Stimulated activated CD8-positive, alpha-beta memory T cell treated with anti-CD3 and anti-CD28 coated beads, Interleukin-12 subunit alpha, Interleukin-12 subunit beta, amount 100 ng/mL, for 24 hours (primary cell): ENCODE results near the gene TRABD.

ENCODE experiments used
- DNase-seq: peaks from one replicate; pipeline ENCODE4 v3.0.0-alpha.2; 2020; ENCODE audit errors: extremely low read depth

Gene TRABD

DNA sequence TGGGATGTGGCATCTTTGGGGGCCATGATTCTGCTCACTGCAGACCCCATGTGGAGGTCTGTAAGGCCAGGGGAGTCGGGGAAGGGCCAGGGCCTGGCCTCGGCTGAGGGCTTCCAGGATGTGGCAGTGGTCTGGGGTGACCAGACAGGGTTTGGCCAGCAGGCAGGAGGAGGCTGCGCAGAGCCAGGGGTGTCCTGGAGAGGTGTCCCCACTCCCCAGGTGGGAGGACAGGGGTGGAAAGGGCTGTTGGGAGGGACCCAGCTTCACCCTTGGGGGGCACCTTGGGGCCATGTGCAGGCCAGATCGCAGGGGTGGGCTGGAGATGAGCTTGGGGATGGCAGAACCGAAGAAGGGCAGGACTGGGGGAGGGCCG is 11.7 kb upstream of the TRABD start:
- DNase-seq, result no peak

DNA sequence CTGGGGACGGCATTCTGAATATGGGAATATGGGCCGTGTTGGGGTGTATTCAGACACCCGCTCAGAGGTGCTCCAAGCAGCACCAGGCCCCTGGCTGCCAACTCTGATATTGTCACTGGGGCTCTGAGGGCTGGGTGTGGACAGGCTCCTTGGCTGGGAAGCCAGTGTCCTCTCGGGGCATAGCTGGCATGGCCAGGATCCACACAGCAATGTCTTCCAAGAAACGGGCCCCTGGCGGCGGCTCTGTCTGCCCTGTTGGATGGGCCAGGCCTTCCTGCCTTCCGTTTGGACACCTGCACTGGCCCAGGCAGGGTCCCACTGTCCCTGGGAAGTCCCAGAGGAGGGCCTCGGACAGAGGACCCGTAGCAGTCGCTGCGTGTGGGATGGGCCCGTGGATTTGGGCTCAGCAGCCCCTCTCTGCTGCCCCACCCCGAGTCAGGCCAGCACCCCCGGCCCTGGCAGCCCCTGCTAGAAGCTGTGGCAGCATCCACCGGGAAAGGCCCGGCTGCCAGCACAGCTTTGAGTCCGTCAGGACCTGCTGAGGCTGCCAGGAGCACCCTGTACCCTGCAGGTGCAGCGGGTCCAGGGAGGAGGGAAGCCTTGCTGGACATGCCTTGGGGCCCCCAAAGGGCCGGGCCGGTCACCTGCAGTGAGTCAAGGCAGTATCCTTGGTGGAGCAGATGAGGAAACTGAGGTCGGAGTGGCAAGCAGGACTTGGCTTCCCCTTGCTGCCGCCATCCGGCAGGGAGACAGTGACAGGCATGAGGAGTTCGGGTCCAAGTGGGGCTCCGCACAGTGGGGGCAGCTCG is 11.1 kb upstream of the TRABD start:
- DNase-seq, result no peak

DNA sequence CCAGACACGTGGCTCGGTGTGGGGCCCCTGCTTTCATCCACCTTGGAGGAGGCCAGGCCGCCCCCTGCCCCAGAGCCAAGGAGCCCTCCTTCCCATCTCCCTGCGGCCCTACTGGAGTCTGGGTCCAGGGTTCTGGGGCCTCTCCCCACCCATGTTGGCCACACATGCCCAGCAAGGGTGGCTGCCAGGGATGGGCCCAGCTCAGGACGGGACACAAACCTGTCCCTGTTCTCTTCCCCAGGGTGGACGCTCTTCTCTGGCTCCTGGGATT is 10.6 kb upstream of the TRABD start:
- DNase-seq, result no peak

DNA sequence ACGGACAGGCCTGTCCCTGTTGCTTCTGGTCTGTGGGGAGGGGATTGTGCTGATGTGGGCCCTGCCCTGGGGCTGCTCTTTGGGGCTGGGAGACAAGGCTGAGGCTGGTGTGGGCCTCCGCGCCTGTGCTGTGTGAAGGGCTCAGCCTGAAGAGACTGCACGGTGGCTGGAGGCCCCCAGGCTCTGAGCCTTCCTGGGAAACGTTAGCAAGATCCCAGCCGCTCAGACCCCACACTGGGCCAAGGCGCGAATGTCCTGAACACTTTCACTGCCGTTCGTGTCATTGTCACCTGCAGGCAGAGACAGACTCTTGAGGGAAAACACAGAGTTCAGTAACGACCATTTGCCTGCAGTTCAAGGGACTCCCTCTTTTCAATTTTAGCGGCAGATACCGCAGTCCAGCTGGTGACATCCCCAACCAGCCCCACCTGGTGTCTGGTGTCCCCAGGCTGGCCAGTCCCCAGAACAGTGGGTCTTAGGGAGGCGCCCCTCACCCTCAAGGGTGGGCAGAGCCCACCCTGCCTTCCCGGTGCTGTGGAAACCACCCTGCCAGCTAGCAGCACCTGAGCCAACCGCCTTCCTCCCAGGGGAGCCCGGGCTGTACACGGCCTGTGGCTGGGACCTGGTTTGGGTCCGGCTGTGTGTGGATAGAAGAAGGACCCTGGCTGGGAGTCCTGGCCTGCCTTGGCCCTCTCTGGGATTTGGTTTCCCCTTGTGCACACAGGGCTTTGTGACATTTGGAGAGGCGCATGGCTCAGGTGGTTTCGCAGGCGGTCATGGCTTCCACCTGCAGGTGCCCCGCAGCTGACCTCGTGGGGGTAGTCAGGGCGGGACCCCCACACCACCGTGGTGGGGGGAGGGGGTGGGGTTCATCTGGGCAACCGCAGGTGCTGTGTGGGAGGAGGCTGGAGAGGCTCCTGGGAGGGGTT is 9.5 kb upstream of the TRABD start:
- no peak for DNase-seq

DNA sequence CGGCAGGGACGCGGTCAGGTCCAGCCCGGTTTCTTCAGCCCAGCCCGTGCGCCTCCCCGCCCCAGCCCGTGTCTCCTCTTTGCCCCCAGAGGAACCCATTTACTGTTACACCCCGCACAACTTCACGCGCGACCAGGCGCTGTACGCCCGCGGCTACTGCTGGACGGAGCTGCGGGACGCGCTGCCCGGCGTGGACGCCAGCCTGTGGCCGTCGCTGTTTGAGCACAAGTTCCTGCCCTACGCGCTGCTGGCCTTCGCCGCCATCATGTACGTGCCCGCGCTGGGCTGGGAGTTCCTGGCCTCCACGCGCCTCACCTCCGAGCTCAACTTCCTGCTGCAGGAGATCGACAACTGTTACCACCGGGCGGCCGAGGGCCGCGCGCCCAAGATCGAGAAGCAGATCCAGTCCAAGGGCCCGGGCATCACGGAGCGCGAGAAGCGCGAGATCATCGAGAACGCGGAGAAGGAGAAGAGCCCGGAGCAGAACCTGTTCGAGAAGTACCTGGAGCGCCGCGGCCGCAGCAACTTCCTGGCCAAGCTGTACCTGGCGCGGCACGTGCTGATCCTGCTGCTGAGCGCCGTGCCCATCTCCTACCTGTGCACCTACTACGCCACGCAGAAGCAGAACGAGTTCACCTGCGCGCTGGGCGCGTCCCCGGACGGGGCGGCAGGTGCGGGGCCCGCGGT is 8.7 kb upstream of the TRABD start:
- no peak for DNase-seq

DNA sequence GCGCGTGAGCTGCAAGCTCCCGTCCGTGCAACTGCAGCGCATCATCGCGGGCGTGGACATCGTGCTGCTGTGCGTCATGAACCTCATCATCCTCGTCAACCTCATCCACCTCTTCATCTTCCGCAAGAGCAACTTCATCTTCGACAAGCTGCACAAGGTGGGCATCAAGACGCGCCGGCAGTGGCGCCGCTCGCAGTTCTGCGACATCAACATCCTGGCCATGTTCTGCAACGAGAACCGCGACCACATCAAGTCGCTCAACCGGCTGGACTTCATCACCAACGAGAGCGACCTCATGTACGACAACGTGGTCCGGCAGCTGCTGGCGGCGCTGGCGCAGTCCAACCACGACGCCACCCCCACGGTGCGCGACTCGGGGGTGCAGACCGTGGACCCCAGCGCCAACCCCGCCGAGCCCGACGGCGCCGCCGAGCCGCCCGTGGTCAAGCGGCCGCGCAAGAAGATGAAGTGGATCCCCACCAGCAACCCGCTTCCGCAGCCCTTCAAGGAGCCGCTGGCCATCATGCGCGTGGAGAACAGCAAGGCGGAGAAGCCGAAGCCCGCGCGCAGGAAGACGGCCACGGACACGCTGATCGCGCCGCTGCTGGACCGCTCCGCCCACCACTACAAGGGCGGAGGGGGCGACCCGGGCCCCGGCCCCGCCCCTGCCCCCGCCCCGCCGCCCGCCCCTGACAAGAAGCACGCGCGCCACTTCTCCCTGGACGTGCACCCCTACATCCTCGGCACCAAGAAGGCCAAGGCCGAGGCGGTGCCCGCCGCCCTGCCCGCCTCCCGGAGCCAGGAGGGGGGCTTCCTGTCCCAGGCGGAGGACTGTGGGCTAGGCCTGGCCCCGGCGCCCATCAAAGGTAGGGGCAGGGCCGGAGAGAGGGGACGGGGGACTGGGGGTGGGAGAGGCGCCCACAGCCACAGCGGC is 7.9 kb upstream of the TRABD start:
- no peak for DNase-seq

DNA sequence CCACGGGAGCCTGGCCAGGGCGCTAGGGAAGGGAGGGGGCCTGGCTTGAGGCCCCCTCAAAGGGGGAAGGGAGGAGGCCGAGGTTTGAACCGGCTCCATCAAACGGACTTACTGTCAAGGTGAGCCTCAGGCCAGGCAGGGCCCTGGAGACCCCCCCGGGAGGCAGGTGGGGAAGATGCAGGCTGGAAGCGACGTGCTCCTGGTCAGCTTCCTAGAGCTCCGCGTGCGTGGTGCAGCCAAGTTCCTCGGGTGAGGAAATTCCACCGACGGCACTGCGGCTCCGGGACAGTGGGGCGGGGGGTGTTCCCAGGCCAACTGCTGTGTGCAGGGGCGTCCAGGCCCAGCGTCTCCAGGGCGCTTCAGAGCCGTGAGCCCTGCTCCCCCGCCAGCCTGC is 7.2 kb upstream of the TRABD start:
- no peak for DNase-seq

DNA sequence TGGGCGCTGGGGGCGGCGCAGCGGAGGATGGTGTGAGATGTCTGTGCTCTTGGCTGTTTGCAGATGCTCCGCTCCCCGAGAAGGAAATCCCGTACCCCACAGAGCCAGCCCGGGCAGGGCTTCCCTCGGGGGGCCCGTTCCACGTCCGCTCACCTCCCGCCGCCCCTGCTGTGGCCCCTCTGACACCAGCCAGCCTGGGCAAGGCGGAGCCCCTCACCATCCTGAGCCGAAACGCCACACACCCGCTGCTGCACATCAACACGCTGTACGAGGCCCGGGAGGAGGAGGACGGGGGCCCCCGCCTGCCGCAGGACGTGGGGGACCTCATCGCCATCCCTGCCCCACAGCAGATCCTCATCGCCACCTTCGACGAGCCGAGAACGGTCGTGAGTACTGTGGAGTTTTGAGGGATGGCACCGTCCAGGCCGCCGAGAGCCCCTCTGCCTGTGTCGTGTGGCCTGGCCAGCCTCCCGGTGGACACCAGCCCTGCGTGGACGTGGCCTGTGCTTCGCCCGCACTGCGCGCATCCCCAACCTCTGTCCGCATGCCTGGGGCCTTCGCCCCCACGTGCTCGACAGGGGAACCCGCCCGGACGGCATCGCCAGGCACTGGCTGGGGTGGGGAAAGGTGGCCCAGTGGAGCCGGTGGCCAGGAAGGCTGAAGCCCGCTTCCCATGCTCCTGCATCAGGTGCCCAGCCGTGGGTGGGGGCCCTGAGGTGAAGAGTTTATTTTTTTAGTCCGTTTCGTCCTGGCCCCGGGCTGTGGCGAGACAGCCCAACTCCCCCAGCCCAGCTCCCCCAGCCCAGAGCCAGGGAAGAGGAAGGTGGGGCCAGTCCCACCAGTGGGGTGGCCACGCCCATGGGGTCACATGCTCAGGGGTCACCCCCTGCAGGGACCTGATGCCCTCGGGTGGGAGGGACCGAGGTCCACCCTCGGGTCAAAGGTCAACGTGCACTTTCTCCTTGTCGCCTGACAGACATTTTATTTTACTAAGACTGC is 6.5 kb upstream of the TRABD start:
- no peak for DNase-seq

DNA sequence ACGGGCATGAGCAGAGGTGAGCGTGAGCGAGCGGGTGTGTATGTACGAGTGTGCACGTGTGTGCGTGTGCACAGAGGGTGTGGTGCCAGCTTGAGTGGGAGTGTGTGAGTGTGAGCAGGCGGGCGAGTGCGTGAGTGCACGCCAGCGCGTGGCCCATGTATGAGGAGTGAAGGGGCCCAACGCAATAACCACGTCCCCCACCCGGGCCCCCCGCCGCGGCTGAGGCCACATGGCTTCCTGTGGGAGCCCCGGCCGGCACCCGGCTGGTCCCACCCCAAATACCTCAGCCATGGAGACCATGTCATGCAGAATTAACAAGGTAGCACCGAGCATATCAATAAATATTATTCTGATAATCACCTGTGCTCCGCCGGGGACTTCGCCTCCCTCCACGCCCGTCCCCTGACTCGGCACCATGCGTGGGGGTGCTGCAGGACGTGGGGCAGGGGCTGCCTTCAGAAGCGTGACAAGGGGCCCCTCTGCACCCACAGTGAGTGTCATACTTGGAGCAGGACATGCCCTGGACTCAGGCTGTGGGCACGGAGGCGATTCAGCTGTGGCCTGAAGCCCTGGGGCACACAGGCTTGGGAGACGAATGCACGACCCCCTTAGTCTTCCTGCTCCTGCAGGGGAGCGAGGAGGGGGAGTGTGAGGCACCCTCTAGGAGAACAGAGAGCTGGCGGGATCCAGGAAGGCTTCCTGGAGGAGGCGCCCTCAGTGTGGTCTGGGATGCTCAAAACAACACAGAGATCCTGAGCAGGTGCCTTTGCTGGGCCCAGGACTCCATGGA is 5.6 kb upstream of the TRABD start:
- DNase-seq, result no peak

DNA sequence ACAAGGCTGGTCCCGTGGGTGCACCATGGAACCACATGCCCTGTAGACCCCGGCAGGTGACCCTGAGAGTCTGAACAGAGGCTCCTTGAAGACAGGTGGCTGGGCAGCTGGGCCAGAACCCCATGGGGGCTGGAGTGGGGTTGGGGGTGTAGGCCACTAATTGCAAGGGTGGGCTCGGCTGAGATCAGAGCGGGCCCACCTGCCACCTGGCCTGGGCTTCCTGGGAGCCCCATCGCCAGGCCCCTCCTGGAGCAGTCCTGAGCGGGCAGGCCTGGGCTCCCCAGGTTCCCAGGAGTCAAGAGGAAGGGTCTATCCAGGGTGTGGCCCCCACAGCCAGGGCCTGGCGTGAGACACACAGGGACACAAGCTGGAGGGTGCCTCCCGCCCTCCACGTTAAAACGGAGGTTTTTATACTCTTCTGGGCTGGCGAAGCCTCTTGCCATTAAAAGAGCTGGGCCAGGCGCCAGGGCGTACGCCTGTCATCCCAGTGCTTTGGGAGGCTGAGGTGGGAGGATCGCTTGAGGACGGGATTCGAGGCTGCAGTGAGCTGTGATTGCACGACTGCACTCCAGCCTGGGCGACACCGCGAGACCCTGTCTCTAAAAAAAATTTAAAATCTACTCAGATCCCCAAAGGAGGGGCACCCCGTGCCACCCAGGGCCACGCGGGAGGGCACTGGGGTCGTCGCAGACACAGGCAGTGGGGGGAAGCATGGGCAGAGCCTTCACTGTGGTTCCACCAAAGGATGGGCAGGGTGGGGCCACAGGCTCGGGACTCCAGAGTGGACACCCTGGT is 4.8 kb upstream of the TRABD start:
- no peak for DNase-seq

DNA sequence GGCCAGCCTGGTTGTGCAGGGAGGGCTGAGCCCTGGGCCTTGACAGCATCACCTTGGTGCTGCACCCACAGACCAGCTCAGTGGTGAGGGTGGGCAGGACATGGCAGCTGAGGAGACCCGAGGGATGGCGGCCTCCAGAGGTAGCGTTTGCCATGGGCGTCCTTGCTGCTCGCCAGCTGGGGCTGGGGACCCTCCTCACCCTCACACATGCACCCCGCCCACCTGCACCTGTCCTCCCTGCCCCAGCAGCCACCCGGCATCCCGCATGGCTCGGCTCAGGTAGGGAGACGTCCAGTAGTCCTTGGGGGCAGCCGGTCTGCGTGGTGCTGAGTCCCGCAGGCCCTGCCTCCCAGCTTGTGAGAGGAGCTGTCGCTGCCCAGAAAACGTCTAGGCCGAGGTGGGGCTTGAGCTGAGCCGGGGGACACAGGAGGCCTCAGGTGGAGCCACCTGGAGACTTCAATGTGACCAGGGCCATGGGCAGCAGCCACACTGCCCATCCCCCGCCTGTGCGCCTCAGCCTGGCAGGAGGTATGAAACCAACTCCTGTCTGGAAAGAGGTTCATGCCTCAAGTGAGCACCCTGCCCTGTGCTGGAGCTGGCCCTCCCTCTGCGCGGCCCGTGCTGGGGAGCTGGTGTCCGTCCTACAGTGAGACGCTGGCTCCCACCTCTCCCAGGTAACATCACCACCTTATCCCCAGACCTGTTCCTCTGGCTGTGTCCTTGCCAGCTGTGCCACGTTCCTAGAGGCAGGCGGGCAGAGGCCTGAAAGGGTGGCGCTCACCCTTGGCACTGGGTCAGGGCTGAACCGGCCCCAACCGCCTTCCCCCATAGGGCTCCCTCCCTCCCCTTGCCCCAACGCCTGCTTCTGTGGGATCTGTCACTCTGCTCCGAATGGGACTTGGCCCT is 3.3 kb upstream of the TRABD start:
- no peak for DNase-seq

DNA sequence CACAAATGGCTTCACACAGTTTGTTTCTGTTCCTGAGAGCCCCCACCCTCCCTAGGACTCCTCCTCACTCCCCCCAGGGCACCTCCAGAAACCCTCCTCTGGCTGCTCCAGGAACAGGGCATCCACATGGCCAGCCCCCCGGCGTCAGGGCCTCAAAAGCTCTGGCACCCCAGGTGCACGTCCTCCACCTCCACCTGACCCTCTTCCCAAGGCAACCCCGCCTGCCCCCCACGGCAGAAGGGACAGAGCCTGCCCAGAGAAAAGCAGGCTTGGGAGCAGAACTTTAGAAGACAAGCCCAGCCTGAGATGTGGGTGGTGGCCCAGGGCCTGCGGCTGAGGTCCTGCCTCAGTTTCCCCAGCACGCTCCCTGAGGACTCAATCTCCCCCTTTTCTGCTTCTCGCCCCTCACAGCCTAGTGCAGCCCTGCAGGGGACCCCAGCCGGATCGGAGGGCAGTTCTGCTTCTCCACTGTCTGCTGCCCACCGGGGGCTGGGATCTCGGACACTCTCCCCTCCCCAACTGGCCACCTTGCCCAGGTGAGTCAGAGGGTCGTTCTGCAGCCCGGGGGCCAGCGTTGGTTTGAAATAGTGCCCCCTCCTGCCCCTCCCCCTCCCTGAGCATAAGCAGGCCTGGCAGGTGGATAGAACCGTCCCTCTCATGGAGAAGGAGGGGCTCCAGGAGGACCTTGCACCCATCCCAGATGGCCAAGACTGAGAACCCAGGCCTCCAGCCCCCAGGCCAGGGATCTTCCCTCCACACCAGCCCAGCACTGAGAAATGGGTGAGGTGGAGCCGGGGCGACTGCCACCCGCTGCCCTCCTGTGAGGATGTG is 2.4 kb upstream of the TRABD start:
- DNase-seq, result no peak

DNA sequence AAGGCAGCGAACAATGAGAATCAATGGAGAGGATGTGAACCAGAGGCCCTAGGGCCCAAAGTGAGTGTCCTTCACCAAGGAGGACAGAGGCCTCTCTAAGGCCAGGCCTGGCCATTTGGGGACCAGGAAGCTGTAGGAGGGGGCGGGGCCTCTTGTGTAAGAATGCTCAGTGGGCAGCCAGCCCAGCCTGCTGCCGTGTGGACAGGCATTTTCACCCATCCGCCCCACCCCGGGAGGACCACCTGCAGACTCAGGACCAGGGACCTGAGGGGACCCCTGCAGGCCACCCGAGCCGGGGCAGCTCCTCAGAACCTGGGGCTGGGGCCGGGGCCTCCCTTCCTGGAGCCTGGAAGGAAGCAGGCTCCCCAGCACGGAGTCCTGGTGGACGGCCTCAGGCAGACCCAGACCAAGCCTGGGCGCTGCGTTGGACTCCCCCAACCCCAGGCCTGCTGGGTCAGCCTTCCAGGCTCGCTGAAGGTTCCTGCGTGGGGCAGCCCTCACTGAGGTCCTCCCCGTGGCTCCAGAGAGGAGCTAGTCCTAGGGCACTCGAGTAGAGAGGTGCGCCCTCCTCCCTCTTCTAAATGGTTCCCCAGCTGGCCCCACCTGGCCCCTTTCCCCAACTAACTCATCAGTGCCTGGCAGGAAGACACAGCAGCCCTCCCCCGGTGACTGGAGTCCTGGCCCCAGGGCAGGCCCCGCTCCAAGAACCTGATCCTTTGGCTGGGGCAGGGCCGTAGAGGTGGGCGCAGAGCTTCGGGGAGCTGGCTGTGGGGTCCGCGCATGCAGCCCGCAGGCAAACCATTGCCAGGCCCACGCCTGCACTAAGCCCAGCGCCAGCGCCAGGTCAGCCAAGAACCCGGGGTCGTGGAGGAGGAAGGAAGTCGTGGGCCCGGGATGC is 1.5 kb upstream of the TRABD start:
- DNase-seq, result no peak

DNA sequence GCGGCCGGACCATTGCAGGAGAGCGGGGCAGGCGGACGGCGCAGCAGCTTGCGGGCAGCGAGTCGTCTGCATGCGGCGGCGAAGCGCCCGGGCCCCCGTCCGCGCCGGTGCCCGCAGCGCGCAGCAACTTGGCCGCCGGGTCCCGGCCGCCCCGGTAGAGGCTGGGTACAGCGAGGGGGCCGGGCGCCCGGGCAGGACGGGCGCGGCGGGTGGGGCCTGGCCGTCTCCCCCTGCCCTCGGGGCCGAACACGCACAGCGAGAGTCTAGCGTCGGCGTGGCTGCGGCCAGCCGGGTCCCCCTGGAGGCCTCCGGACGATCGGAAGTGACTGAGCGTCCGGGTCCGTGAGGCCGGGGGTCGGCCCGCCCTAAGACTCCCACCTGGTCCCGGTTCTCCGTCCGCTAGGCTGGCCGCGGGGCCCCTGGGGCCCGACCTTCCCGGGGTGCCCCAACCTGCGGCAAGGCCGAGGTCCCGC is 775 bp upstream of the TRABD start:
- no peak for DNase-seq

DNA sequence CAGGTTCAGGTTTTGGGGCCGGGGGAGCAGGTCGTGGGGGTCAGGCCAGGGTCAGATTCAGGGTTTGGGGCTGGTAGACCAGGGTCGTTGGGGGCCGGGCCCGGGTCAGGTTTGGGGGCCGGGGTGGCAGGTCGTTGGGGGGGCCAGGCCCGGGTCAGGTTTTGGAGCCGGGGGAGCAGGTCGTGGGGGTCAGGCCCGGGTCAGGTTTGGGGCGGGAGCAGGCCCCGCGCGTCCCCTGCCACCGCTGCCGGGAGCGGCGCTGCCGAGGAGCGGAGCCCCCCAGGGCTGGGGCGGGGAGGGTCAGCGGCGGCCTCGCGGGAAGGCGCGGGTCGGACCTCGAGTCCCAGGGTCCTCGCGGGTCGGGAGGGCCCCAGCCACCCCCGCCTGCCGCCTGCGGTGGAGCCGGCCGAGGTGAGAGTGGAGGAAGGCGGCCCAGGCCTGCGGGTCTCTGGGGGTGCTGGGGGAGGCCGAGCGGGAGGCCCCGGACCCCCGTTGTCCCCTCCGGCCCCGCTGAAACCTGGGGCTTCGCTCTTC is 535 bp downstream of the TRABD start:
- no peak for DNase-seq
